Measurements from ENCODE around the gene STRBP. TPM values are rescaled to one million over a fixed set of nuclear protein-coding genes. Genes with fewer than 3 reads are reported as not detected.

The STRBP gene
- total RNA-seq, 4 donors from 2014 or later: 20.8 to 49.9 (median 37.4) TPM

GRCh38 chr9:123165813-123166212, 102.6 kb downstream of the STRBP start:
- Histone ChIP-seq H3K27me3 (no peaks in the 10 kb centered on the region), H3K27ac (no peak overlapping the region), H3K4me3 (no peak overlapping the region), H3K4me1 (no peaks in the 10 kb centered on the region), H3K9me3 (no peaks in the 10 kb centered on the region), H3K36me3 (no peaks in the 10 kb centered on the region)
- TF ChIP-seq, protein P1, sequence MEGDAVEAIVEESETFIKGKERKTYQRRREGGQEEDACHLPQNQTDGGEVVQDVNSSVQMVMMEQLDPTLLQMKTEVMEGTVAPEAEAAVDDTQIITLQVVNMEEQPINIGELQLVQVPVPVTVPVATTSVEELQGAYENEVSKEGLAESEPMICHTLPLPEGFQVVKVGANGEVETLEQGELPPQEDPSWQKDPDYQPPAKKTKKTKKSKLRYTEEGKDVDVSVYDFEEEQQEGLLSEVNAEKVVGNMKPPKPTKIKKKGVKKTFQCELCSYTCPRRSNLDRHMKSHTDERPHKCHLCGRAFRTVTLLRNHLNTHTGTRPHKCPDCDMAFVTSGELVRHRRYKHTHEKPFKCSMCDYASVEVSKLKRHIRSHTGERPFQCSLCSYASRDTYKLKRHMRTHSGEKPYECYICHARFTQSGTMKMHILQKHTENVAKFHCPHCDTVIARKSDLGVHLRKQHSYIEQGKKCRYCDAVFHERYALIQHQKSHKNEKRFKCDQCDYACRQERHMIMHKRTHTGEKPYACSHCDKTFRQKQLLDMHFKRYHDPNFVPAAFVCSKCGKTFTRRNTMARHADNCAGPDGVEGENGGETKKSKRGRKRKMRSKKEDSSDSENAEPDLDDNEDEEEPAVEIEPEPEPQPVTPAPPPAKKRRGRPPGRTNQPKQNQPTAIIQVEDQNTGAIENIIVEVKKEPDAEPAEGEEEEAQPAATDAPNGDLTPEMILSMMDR (IDR thresholded peaks at IDR 0.05): no peak
- TF ChIP-seq POLR2A (IDR thresholded peaks at IDR 0.05): no peak
- DNase-seq: no peak

DNA sequence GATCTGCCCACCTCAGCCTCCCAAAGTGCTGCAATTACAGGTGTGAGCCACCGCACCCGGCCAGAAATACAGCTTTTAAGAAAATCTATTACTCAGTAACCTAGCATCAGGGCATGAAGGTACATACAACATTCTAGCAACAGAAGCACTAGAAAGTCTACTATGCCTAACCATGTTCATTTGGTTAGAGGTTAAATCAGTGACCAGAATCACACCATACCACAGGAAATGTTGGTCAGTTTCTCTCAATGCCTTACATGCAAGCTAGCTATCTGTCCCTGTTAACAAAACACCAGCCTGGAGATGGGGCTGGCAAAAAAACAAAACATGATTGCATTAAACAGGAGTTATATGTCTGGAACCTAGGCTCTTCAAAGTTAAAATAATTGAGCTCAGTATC, 104.1 kb downstream of the STRBP start:
- Histone ChIP-seq H3K36me3 (no peaks in the 10 kb centered on the region), H3K4me3 (no peak overlapping the region), H3K9me3 (no peaks in the 10 kb centered on the region), H3K27ac (no peak overlapping the region), H3K4me1 (no peaks in the 10 kb centered on the region), H3K27me3 (no peaks in the 10 kb centered on the region)
- TF ChIP-seq, protein P1 (IDR thresholded peaks at IDR 0.05): no peak
- TF ChIP-seq POLR2A (IDR thresholded peaks at IDR 0.05): no peak
- DNase-seq: no peak

GRCh38 chr9:123162791-123163345, 105.5 kb downstream of the STRBP start:
- no peak for DNase-seq
- peaks cover 0 to 3% (median 0%) of the 10 kb centered on the region in 3 donors for H3K36me3 ChIP-seq
- no peak overlapping the region for H3K27ac ChIP-seq
- H3K27me3 ChIP-seq: no peaks in the 10 kb centered on the region
- TF ChIP-seq POLR2A (IDR thresholded peaks at IDR 0.05): no peak
- TF ChIP-seq, protein P1 (IDR thresholded peaks at IDR 0.05): no peak
- no peaks in the 10 kb centered on the region for H3K4me1 ChIP-seq
- H3K9me3 ChIP-seq: no peaks in the 10 kb centered on the region
- no peak overlapping the region for H3K4me3 ChIP-seq

- Histone ChIP-seq H3K4me1 (no peaks in the 10 kb centered on the region), H3K9me3 (no peaks in the 10 kb centered on the region), H3K36me3 (peaks cover 0 to 8% (median 0%) of the 10 kb centered on the region in 3 donors), H3K27ac (no peak overlapping the region), H3K4me3 (no peak overlapping the region), H3K27me3 (no peaks in the 10 kb centered on the region)
- TF ChIP-seq, protein P1 (IDR thresholded peaks at IDR 0.05): no peak
- TF ChIP-seq POLR2A (IDR thresholded peaks at IDR 0.05): no peak
- no peak for DNase-seq
These were observed 106.0 kb downstream of the STRBP start for GRCh38 chr9:123162360-123162759.

DNA sequence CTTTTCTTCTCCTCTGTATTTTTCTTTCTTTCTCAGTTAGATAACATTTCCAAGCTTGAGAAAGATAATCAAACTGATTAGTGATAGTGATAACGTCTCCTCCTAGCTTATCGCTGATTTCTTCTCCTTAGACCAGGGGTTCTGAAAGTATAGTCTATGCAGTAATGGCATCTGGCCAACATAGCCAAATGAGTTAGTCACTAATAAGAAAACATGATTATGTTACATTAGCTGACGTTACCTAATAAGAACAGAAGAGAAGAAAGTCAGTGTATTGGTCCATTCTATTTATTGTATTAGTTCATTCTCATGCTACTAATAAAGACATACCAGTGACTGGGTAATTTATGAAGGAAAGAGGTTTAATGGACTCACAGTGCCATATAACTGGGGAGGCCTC, 111.2 kb downstream of the STRBP start:
- no peak overlapping the region for H3K27ac ChIP-seq
- peaks cover 0 to 14% (median 0%) of the 10 kb centered on the region in 3 donors for H3K36me3 ChIP-seq
- no peak for DNase-seq
- no peaks in the 10 kb centered on the region for H3K9me3 ChIP-seq
- no peaks in the 10 kb centered on the region for H3K4me1 ChIP-seq
- no peak overlapping the region for H3K4me3 ChIP-seq
- no peaks in the 10 kb centered on the region for H3K27me3 ChIP-seq
- TF ChIP-seq POLR2A (IDR thresholded peaks at IDR 0.05): no peak
- TF ChIP-seq, protein P1 (IDR thresholded peaks at IDR 0.05): no peak
